Gastroesophageal sphincter (tissue), 3 donors: ENCODE results near the gene BTK.

Experiments
- EP300 ChIP-seq: sonication (generic); formaldehyde crosslinking; IDR thresholded peaks from one replicate; pipeline ENCODE4 v1.6.1; 2017; ENCODE audit warnings: antibody characterized with exemption, mild to moderate bottlenecking
- TF ChIP-seq, protein P1 (sequence below), 4 experiments: fragments of 200-600 bp in 2 of 4; fragments of 450-650 bp in 2 of 4; sonication (generic) in 1 of 4; IDR thresholded peaks; one replicate each; pipeline ENCODE4 v1.5.1; 2017 to 2019; ENCODE audit warnings: antibody characterized with exemption in 4 of 4, mild to moderate bottlenecking in 2 of 4, moderate library complexity in 2 of 4

DNA sequence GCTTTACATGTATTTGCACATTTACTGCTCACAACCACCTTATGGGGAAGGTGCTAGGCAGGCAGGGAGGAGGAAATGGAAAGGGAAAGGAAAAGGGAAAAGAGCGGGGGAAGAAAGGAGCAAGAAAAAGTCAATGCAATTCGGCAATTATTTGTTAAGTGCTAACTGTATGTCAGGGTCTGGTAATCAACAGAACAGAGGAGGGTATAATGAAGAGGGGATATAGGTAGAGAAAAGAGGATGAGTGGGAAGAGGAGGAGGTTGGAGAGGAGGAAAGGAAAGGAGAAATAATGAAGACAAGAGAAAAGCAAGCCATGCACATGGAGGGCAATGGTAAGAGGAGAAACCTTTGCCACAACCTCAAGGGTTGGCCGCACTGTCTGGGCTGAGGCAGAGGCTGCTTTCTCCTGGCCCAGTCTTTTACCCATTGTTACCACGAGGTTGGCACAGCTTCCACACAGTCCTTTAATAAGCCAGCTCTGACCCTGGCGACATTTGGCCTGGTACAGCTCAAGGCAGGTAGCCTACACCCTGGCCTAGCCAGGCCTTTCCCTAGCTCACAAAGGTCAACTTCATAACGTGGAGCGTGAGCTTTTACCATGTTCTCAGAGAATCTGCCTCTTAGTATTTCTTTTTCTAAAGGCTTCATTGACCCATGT is 836 bp downstream of the BTK start:
- TF ChIP-seq EP300 = no peak
- TF ChIP-seq, protein P1, sequence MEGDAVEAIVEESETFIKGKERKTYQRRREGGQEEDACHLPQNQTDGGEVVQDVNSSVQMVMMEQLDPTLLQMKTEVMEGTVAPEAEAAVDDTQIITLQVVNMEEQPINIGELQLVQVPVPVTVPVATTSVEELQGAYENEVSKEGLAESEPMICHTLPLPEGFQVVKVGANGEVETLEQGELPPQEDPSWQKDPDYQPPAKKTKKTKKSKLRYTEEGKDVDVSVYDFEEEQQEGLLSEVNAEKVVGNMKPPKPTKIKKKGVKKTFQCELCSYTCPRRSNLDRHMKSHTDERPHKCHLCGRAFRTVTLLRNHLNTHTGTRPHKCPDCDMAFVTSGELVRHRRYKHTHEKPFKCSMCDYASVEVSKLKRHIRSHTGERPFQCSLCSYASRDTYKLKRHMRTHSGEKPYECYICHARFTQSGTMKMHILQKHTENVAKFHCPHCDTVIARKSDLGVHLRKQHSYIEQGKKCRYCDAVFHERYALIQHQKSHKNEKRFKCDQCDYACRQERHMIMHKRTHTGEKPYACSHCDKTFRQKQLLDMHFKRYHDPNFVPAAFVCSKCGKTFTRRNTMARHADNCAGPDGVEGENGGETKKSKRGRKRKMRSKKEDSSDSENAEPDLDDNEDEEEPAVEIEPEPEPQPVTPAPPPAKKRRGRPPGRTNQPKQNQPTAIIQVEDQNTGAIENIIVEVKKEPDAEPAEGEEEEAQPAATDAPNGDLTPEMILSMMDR (IDR thresholded peaks at IDR 0.05) = no peak
